GM12878 (cell line): Measurements from ENCODE around the gene ARFGAP2. TPM values are rescaled to one million over a fixed set of nuclear protein-coding genes. Genes with fewer than 3 reads are reported as not detected.

Experiments
- ATAC-seq: fragments of 200-7000 bp; cut with Tn5 transposase; 3 replicates; pipeline ENCODE4 v1.9.1; 2020; ENCODE audit warnings: mild to moderate bottlenecking, moderate library complexity
- BruUV-seq: library from RNA; stranded (reverse); fragments of 400-500 nt; replicated peaks from 2 replicates; lab custom pipeline; 2021; lab: Mats Ljungman, UMichigan
- CTCF ChIA-PET: fragments of 300-600 bp; sonication (Branson Sonifier 250); formaldehyde crosslinking; extraction: SDS; loops from one replicate; lab custom pipeline; 2021; ENCODE audit warnings: inconsistent platforms; lab: Yijun Ruan, JAX
- POLR2A ChIA-PET: fragments of 350-600 bp; formaldehyde crosslinking; extraction: SDS; loops from one replicate; lab custom pipeline; 2021; ENCODE audit warnings: inconsistent platforms; lab: Charles Lee
- RAD21 ChIA-PET: fragments of 300-600 bp; sonication (Branson Sonifier 250); formaldehyde crosslinking; loops from one replicate; lab custom pipeline; 2023; ENCODE audit warnings: antibody characterized with exemption; ENCODE audit not compliant: unreplicated experiment; lab: Charles Lee
- SMC1A ChIA-PET: fragments of 300-600 bp; sonication (Branson Sonifier 250); formaldehyde crosslinking; loops from one replicate; lab custom pipeline; 2023; ENCODE audit not compliant: unreplicated experiment, uncharacterized antibody; lab: Charles Lee
- DNase-seq: peaks from one replicate; pipeline ENCODE4 v3.0.0-alpha.2; 2011; ENCODE audit warnings: low read depth, low spot score
- FAIRE-seq: peaks from 3 replicates; lab custom pipeline; 2011; peaks lifted over from hg19 to GRCh38; lab: Jason Lieb, UNC
- H2AFZ ChIP-seq: 2 replicates; pipeline ENCODE4 v1.6.0; 2011; ENCODE audit warnings: low read depth, low read length, control low read depth; ENCODE audit not compliant: control insufficient read depth
- H3K27ac ChIP-seq: 2 replicates; pipeline ENCODE4 v1.5.1; 2011; ENCODE audit warnings: control low read depth; ENCODE audit not compliant: control insufficient read depth, insufficient read depth
- H3K27me3 ChIP-seq, 2 experiments: replicated peaks in 1 of 2; 2 replicates each; pipeline versions ENCODE4 v1.6.0 to v1.6.1; 2011; ENCODE audit warnings: low read length in 1 of 2; ENCODE audit not compliant: control insufficient read depth in 2 of 2, insufficient read depth in 2 of 2
- H3K36me3 ChIP-seq, 2 experiments: 2 replicates each; pipeline ENCODE4 v1.5.1; 2011; ENCODE audit warnings: low read length in 1 of 2; ENCODE audit not compliant: control insufficient read depth in 2 of 2, insufficient read depth in 2 of 2
- H3K4me1 ChIP-seq: 2 replicates; pipeline ENCODE4 v1.6.1; 2011; ENCODE audit warnings: mild to moderate bottlenecking, low read length, moderate library complexity, mixed read lengths; ENCODE audit not compliant: control insufficient read depth, insufficient read depth
- H3K4me2 ChIP-seq: 2 replicates; pipeline ENCODE4 v1.6.0; 2011; ENCODE audit warnings: control low read depth; ENCODE audit not compliant: control insufficient read depth, insufficient read depth
- H3K4me3 ChIP-seq: fragments of 200-600 bp; sonication (generic); 2 replicates; pipeline ENCODE4 v1.5.1; 2016
- H3K79me2 ChIP-seq: 2 replicates; pipeline ENCODE4 v1.6.0; 2011; ENCODE audit warnings: low read length; ENCODE audit not compliant: control insufficient read depth, insufficient read depth
- H3K9ac ChIP-seq: 2 replicates; pipeline ENCODE4 v1.8.0; 2011; ENCODE audit warnings: low read length, control low read depth, mixed read lengths; ENCODE audit not compliant: control insufficient read depth, insufficient read depth
- H3K9me3 ChIP-seq: replicated peaks from 3 replicates; pipeline ENCODE4 v1.5.1; 2011; ENCODE audit warnings: mild to moderate bottlenecking, low read length; ENCODE audit not compliant: control insufficient read depth, insufficient read depth
- H4K20me1 ChIP-seq: 2 replicates; pipeline ENCODE4 v1.6.0; 2011; ENCODE audit not compliant: control insufficient read depth, insufficient read depth
- BHLHE40 ChIP-seq, 2 experiments: fragments of 450-650 bp in 1 of 2; IDR thresholded peaks; 2 replicates each; pipeline ENCODE4 v1.6.1; 2011 to 2017; ENCODE audit warnings: low read depth in 2 of 2, borderline replicate concordance in 1 of 2, improper control_type of control experiment in 1 of 2, low read length in 1 of 2, mild to moderate bottlenecking in 1 of 2
- CBX5 ChIP-seq: sonication (generic); IDR thresholded peaks from 2 replicates; pipeline ENCODE4 v1.6.1; 2016; ENCODE audit warnings: low read depth, moderate library complexity, mild to moderate bottlenecking, inconsistent platforms
- E4F1 ChIP-seq: fragments of 450-650 bp; IDR thresholded peaks from 2 replicates; pipeline ENCODE4 v1.6.1; 2018; ENCODE audit warnings: borderline replicate concordance, mild to moderate bottlenecking; ENCODE audit not compliant: partially characterized antibody
- ESRRA ChIP-seq: IDR thresholded peaks from 2 replicates; pipeline ENCODE4 v1.6.1; 2012; ENCODE audit warnings: mild to moderate bottlenecking, low read length, improper control_type of control experiment
- FOXM1 ChIP-seq: IDR thresholded peaks from 2 replicates; pipeline ENCODE4 v1.6.1; 2012; ENCODE audit warnings: low read depth, mild to moderate bottlenecking, inconsistent platforms, low read length, moderate library complexity
- GABPA ChIP-seq: IDR thresholded peaks from 2 replicates; pipeline ENCODE4 v1.6.1; 2014; ENCODE audit warnings: antibody characterized with exemption, low read depth, mild to moderate bottlenecking, inconsistent platforms
- HCFC1 ChIP-seq: fragments of 150-350 bp; IDR thresholded peaks from 2 replicates; pipeline ENCODE4 v1.6.1; 2014; ENCODE audit warnings: low read length
- KAT2A ChIP-seq: conservative IDR thresholded peaks from 2 replicates; pipeline ENCODE4 v1.6.1; 2011; ENCODE audit warnings: low read depth, low read length; ENCODE audit not compliant: control insufficient read depth
- RB1 ChIP-seq: fragments of 450-650 bp; formaldehyde crosslinking; IDR thresholded peaks from 2 replicates; pipeline ENCODE4 v1.6.1; 2017; ENCODE audit warnings: mild to moderate bottlenecking, borderline replicate concordance
- RBBP5 ChIP-seq: fragments of 200-600 bp; sonication (generic); conservative IDR thresholded peaks from 2 replicates; pipeline ENCODE4 v1.6.1; 2016
- SKIL ChIP-seq: fragments of 450-650 bp; IDR thresholded peaks from 2 replicates; pipeline ENCODE4 v1.6.1; 2017; ENCODE audit warnings: mild to moderate bottlenecking, low read depth, inconsistent platforms; ENCODE audit not compliant: poor library complexity, severe bottlenecking
- SUZ12 ChIP-seq: fragments of 200-600 bp; sonication (generic); IDR thresholded peaks from one replicate; pipeline ENCODE4 v1.6.1; 2018; ENCODE audit warnings: antibody characterized with exemption, mild to moderate bottlenecking; ENCODE audit not compliant: unreplicated experiment
- USF1 ChIP-seq: IDR thresholded peaks from 2 replicates; pipeline ENCODE4 v1.6.1; 2011; ENCODE audit warnings: borderline replicate concordance, low read depth, mild to moderate bottlenecking, moderate library complexity, mixed read lengths, low read length; ENCODE audit not compliant: insufficient read depth; ENCODE audit errors: extremely low read length
- WRNIP1 ChIP-seq: IDR thresholded peaks from 2 replicates; pipeline ENCODE4 v1.6.1; 2011; ENCODE audit warnings: low read depth, low read length, improper control_type of control experiment, borderline replicate concordance
- ZBTB11 ChIP-seq: fragments of 450-650 bp; formaldehyde crosslinking; IDR thresholded peaks from 2 replicates; pipeline ENCODE4 v1.5.0; 2022; ENCODE audit warnings: mild to moderate bottlenecking, missing genetic modification characterization
- WGBS: methylation state at CpG from one replicate; pipeline ENCODE4 v1.1.6; 2016; ENCODE audit warnings: low lambda C conversion rate; ENCODE audit not compliant: insufficient replicate concordance, insufficient coverage; ENCODE audit errors: missing lambda C conversion rate; 5-methylcytosine and 5-hydroxymethylcytosine counted together
- in situ Hi-C: fragments of 300-500 bp; cut with MboI; formaldehyde crosslinking; loops from 9 replicates; pipeline ENCODE4 v1.14.3; 2018; ENCODE audit warnings: mixed read lengths
- intact Hi-C: fragments of 100-400 bp; cut with micrococcal nuclease; formaldehyde crosslinking; loops from one replicate; pipeline ENCODE4 v1.14.2; 2022; ENCODE audit not compliant: unreplicated experiment
- polyA plus RNA-seq, 11 experiments: library from polyadenylated mRNA; depleted of rRNA in 4 of 11; unstranded in 6 of 11; stranded (reverse) in 5 of 11; fragments of >200 nt; fragmentation: Nextera tagmentation in 4 of 11; fragmentation: Illumina TruSeq in 1 of 11; extraction: Ambion mirVana in 4 of 11; extraction: Trizol in 1 of 11; gene quantifications; 1 replicate in 1 of 11; 2 replicates in 10 of 11; pipeline versions ENCODE4 v1.2.1 to v1.2.3, GENCODE V29; 2011 to 2016; ENCODE audit warnings: inconsistent platforms in 2 of 11, missing spikeins in 2 of 11, low read depth in 1 of 11
- total RNA-seq, 4 experiments: library from RNA; depleted of rRNA in 3 of 4; stranded (reverse); fragments of >200 nt in 3 of 4; fragmentation: Illumina TruSeq in 1 of 4; extraction: Trizol in 1 of 4; gene quantifications; 2 replicates each; pipeline versions ENCODE4 v1.2.1 to v1.2.3, GENCODE V29; 2013 to 2021

ARFGAP2 gene
- total and polyA plus RNA-seq, 10 of the 15 experiments (the other 5 are each of a cell fraction or from before 2014, with no cell fraction given), result 20.9 to 100 (median 75.5) TPM

GRCh38 chr11:47163898-47164297, 12.8 kb downstream of the ARFGAP2 start:
- POLR2A ChIA-PET, result no interaction called here
- TF ChIP-seq RBBP5, result no peak
- TF ChIP-seq CBX5, result no peak
- no peak for TF ChIP-seq USF1
- no peak for TF ChIP-seq SKIL
- TF ChIP-seq BHLHE40 (IDR thresholded peaks at IDR 0.05; ENCODE audit: borderline replicate concordance in 1 of 2, low read depth in 2 of 2, low read length in 1 of 2), result no peak
- TF ChIP-seq RB1, result no peak
- TF ChIP-seq ZBTB11 (CRISPR knock-in tag), result no peak
- no peak for TF ChIP-seq E4F1
- no peak for TF ChIP-seq SUZ12
- TF ChIP-seq WRNIP1, result no peak
- no peak for TF ChIP-seq ESRRA
- no peak for TF ChIP-seq HCFC1
- TF ChIP-seq KAT2A, result no peak
- no peak for TF ChIP-seq GABPA
- no peak for TF ChIP-seq FOXM1

More at GRCh38 chr11:47163898-47164297, 12.8 kb downstream of the ARFGAP2 start:
- ChIA-PET SMC1A (interaction anchor here (0.9 to 2.2 kb wide), 2 partner anchors 11 to 32 kb away, joined by 3 to 9 read pairs; no protein-coding TSS in a partner anchor), RAD21 (interaction anchor here (1.7 kb wide), 1 partner anchor 11 kb away, joined by 3 read pairs; no protein-coding TSS in a partner anchor), CTCF (interaction anchor here (2.4 kb wide), 1 partner anchor 11 kb away, joined by 8 read pairs; no protein-coding TSS in a partner anchor)
- WGBS, result 97% methylated on average over 15 of the region's 15 CpGs
- intact Hi-C loops, result no loop called here
- Histone ChIP-seq H3K36me3 (peaks cover 35 to 41% of the 10 kb centered on the region in 2 experiments), H3K4me2 (no peak overlapping the region), H3K79me2 (no peaks in the 10 kb centered on the region), H2AFZ (no peak overlapping the region), H3K4me1 (no peaks in the 10 kb centered on the region), H3K9me3 (no peaks in the 10 kb centered on the region), H3K27ac (no peak overlapping the region), H3K27me3 (no peaks in the 10 kb centered on the region), H3K9ac (no peak overlapping the region), H4K20me1 (no peaks in the 10 kb centered on the region; the same call in 1 of the 2 replicates), H3K4me3 (no peak overlapping the region)
- ATAC-seq (no peak), DNase-seq (no peak), FAIRE-seq (no peak)
- no TSS peak for BruUV-seq
- in situ Hi-C loops, result loop anchor here (5.0 kb wide), 1 partner anchor 277 kb away; no protein-coding TSS in a partner anchor
